Spleen (tissue), 11 donors: Measurements from ENCODE around the gene LEFTY2. TPM values are rescaled to one million over a fixed set of nuclear protein-coding genes. Genes with fewer than 3 reads are reported as not detected.
A peak's percentile ranks its signal among the peaks of the same experiment; 100 is the strongest.

Source experiments
- DNase-seq: peaks from one replicate; pipeline ENCODE4 v3.0.0-alpha.2; 2020
- H3K27ac ChIP-seq, 8 donors: fragments of 200-600 bp; sonication (generic) in 7 of 8; 1 replicate in 4 of 8; 2 replicates in 4 of 8; pipeline versions ENCODE4 v1.5.0 to v1.8.0; 2016 to 2021; ENCODE audit warnings: inconsistent platforms in 4 of 8, mild to moderate bottlenecking in 4 of 8, moderate library complexity in 1 of 8
- H3K27me3 ChIP-seq, 7 donors: fragments of 200-600 bp; sonication (generic) in 6 of 7; replicated peaks in 1 of 7; 1 replicate in 4 of 7; 2 replicates in 3 of 7; pipeline versions ENCODE4 v1.5.0 to v1.8.0; 2016 to 2021; ENCODE audit warnings: inconsistent platforms in 3 of 7, mild to moderate bottlenecking in 1 of 7
- H3K36me3 ChIP-seq, 6 donors: fragments of 200-600 bp; sonication (generic) in 5 of 6; 1 replicate in 4 of 6; 2 replicates in 2 of 6; pipeline versions ENCODE4 v1.5.0 to v1.8.0; 2016 to 2021; ENCODE audit warnings: inconsistent platforms in 2 of 6
- H3K4me1 ChIP-seq, 6 donors: fragments of 200-600 bp; sonication (generic) in 5 of 6; 1 replicate in 3 of 6; 2 replicates in 3 of 6; pipeline versions ENCODE4 v1.5.0 to v1.8.0; 2016 to 2021; ENCODE audit warnings: inconsistent platforms in 3 of 6
- H3K4me3 ChIP-seq, 8 donors: fragments of 200-600 bp; sonication (generic) in 7 of 8; 1 replicate in 4 of 8; 2 replicates in 4 of 8; pipeline versions ENCODE4 v1.5.0 to v1.8.0; 2016 to 2021; ENCODE audit warnings: inconsistent platforms in 4 of 8, mild to moderate bottlenecking in 4 of 8, moderate library complexity in 2 of 8
- H3K9me3 ChIP-seq, 8 donors: fragments of 200-600 bp; sonication (generic) in 7 of 8; 1 replicate in 4 of 8; 2 replicates in 4 of 8; pipeline versions ENCODE4 v1.5.0 to v1.8.0; 2016 to 2021; ENCODE audit warnings: inconsistent platforms in 4 of 8
- POLR2A ChIP-seq, 3 donors: fragments of 450-650 bp; IDR thresholded peaks; one replicate each; pipeline ENCODE4 v1.5.1; 2017; ENCODE audit warnings: antibody characterized with exemption in 3 of 3, mild to moderate bottlenecking in 1 of 3
- POLR2AphosphoS5 ChIP-seq, 3 donors: sonication (generic); formaldehyde crosslinking; IDR thresholded peaks; one replicate each; pipeline ENCODE4 v1.5.1; 2017; ENCODE audit warnings: antibody characterized with exemption in 3 of 3
- WGBS, 5 donors: extraction: QIAGEN DNeasy Blood & Tissue Kit in 3 of 5; methylation state at CpG; one replicate each; pipeline versions ENCODE4 v1.1.5 to v1.1.7; 2013 to 2018; 5-methylcytosine and 5-hydroxymethylcytosine counted together
- intact Hi-C: fragments of 100-400 bp; cut with DNase I; formaldehyde crosslinking; loops from one replicate; pipeline ENCODE4 v1.15.0; 2023; ENCODE audit warnings: low total_unique reads
- polyA plus RNA-seq, 3 donors: library from polyadenylated mRNA; stranded (reverse); fragments of 200-250 nt; gene quantifications; one replicate each; pipeline ENCODE4 v1.2.1, GENCODE V29; 2013
- total RNA-seq, 7 donors: library from RNA; depleted of rRNA in 3 of 7; stranded (reverse); fragments of >200 nt in 3 of 7; fragmentation: NEBNext Ultra II Directional in 4 of 7; extraction: Animal tissue kit (Norgen Biotek cat#: 25700) in 4 of 7; gene quantifications; one replicate each; pipeline versions ENCODE4 v1.1.0 to v1.2.1, GENCODE V29; 2016 to 2021
- TF ChIP-seq, protein P1 (sequence below), 11 experiments: fragments of 200-600 bp in 7 of 11; fragments of 450-650 bp in 4 of 11; sonication (generic) in 4 of 11; IDR thresholded peaks in 8 of 11; conservative IDR thresholded peaks in 3 of 11; 1 replicate in 7 of 11; 2 replicates in 4 of 11; pipeline versions ENCODE4 v1.4.0 to v1.8.0; 2016 to 2021; ENCODE audit warnings: antibody characterized with exemption in 11 of 11, inconsistent platforms in 4 of 11, mild to moderate bottlenecking in 1 of 11
- donor health status: healthy with polysubstance abuse.
- donor health status: DM: no; HTN: no; CAD: no; lungs with moderate emphysema.
- donor health status: DM: no; HTN: no; CAD: no.
- donor health status: Bipolar disorder and iron deficiency.
- donor health status: healthy.
- donor health status: DM: no; HTN: no; CAD: no.
- donor health status: DM: yes; HTN: yes; CAD: no.

Gene LEFTY2
- total and polyA plus RNA-seq, 10 donors, result 0.06 to 0.65 (median 0.36) TPM; not detected in 4

DNA sequence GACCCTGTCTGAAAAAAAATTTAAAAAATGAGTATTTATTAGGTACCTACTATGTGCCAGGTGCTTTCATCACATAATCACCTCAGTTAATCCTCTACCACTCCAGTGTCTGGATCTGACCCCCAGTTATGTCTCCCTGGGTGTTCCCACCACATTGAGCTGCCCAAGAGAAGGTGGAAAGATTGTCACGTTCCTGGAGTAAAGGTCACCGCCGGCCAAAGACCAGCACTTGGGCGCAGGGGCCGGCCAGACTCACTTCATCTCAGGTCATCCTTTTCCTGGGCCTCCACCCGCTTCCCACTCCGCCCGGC lies 17.7 kb downstream of the LEFTY2 start:
- 0 to 2% (median 1%) methylated on average over 7 to 8 of the region's 8 CpGs for WGBS, 5 donors
- Histone ChIP-seq H3K4me1 (peaks cover 16 to 58% (median 44%) of the 10 kb centered on the region in 6 donors), H3K27ac (peak overlapping the region; percentile 87 to 95 (median 92)), H3K9me3 (no peaks in the 10 kb centered on the region), H3K27me3 (no peaks in the 10 kb centered on the region), H3K36me3 (peaks cover 0 to 42% (median 27%) of the 10 kb centered on the region in 6 donors), H3K4me3 (peak overlapping the region; percentile 70 to 99 (median 94))
- TF ChIP-seq POLR2A (IDR thresholded peaks at IDR 0.05) (no peak), POLR2AphosphoS5 (IDR thresholded peaks at IDR 0.05) (no peak)
- TF ChIP-seq, protein P1, sequence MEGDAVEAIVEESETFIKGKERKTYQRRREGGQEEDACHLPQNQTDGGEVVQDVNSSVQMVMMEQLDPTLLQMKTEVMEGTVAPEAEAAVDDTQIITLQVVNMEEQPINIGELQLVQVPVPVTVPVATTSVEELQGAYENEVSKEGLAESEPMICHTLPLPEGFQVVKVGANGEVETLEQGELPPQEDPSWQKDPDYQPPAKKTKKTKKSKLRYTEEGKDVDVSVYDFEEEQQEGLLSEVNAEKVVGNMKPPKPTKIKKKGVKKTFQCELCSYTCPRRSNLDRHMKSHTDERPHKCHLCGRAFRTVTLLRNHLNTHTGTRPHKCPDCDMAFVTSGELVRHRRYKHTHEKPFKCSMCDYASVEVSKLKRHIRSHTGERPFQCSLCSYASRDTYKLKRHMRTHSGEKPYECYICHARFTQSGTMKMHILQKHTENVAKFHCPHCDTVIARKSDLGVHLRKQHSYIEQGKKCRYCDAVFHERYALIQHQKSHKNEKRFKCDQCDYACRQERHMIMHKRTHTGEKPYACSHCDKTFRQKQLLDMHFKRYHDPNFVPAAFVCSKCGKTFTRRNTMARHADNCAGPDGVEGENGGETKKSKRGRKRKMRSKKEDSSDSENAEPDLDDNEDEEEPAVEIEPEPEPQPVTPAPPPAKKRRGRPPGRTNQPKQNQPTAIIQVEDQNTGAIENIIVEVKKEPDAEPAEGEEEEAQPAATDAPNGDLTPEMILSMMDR (IDR thresholded peaks at IDR 0.05 in 8 of 11, conservative IDR thresholded peaks at IDR 0.05 in 3 of 11), result no peak
- DNase-seq, result peak; percentile 48
- intact Hi-C loops, result no loop called here

DNA sequence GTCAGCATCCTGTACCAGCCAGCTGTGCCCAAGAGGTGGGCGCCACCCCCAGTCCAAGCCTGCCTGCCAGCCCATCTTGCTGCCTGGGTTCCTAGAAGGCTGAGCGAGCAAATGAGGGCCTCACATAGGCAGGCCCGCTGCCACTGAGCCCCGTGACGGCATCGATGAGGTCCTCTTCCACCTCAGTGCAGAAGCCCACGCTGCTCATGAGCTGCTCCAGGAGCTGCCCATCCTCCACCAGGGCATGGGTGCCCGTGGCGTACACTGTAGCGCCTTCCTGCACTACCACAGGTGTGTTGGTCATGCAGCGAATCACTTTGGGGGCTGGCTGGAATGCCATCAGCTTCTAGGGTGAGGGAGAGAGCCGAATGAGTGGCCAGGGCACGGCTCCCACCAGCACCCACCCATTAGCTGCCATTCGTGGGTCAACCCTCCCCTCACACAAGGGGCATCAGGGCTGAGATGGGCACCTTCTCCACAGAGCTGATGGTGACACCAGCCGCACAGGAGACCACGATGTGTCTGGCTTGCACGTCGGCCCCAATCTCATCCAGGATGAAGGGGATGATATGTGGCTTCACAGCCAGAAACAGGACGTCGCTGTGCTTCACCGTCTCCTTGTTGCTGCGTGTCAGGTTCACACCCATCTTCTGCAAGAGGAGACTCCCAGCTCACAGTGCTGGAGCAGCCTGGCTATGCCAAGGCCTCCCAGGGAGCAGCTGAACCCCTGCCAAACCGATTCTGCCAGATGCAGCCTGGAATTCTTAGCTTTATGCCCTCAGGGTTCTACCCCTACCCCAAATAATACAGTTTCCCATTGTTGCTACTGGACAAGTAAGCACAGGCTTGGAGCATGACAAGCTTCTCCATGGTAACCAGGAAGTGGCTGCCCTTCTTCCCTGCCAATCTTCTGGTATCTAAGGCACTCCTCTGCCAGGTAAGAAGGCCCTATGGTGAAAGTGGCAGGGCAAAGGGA lies 19.0 kb downstream of the LEFTY2 start:
- H3K27me3 ChIP-seq, result no peaks in the 10 kb centered on the region
- peaks cover 16 to 58% (median 44%) of the 10 kb centered on the region in 6 donors for H3K4me1 ChIP-seq
- DNase-seq, result no peak
- peak overlapping the region in 1 of 8 donors; percentile 99 for H3K4me3 ChIP-seq
- H3K27ac ChIP-seq, result peak overlapping the region in 1 of 8 donors; percentile 94
- TF ChIP-seq POLR2AphosphoS5 (IDR thresholded peaks at IDR 0.05), result peak in 1 of 3 donors; percentile 22
- TF ChIP-seq POLR2A (IDR thresholded peaks at IDR 0.05), result no peak
- intact Hi-C loops, result no loop called here
- H3K36me3 ChIP-seq, result peaks cover 0 to 55% (median 32%) of the 10 kb centered on the region in 6 donors
- no peaks in the 10 kb centered on the region for H3K9me3 ChIP-seq
- WGBS, 5 donors, result 90 to 96% (median 93%) methylated on average over 10 to 23 of the region's 23 CpGs

DNA sequence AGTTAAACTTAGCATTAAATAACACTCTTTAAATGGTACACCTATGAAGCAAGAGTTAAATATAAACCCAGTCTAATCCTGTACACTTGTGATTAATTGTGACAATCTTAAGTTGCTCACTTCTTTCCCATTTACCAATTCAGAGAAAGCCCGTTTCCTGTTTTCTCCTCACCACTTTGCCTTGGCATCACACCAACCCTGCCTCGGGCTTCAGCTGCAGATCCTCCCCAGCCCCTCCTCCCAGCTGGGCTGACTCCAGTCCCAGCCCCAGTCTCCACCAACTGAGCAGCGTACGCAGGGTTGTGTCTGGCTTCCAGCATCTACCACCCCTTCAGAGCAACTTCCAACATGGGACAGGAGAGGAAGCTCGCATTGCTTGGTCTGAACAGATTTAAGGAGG lies 21.1 kb downstream of the LEFTY2 start:
- intact Hi-C loops, result no loop called here
- DNase-seq, result no peak
- H3K36me3 ChIP-seq, result peaks cover 0 to 76% (median 43%) of the 10 kb centered on the region in 6 donors
- peaks cover 16 to 55% (median 41%) of the 10 kb centered on the region in 6 donors for H3K4me1 ChIP-seq
- peak overlapping the region in 7 of 8 donors; percentile 11 to 69 (median 56) for H3K27ac ChIP-seq
- no peaks in the 10 kb centered on the region for H3K27me3 ChIP-seq
- TF ChIP-seq POLR2AphosphoS5 (IDR thresholded peaks at IDR 0.05) (peak; percentile 30 to 56 (median 55)), POLR2A (IDR thresholded peaks at IDR 0.05) (no peak)
- no peak overlapping the region for H3K4me3 ChIP-seq
- WGBS, 5 donors, result 18 to 36% (median 25%) methylated on average over 5 of the region's 5 CpGs
- H3K9me3 ChIP-seq, result no peaks in the 10 kb centered on the region

DNA sequence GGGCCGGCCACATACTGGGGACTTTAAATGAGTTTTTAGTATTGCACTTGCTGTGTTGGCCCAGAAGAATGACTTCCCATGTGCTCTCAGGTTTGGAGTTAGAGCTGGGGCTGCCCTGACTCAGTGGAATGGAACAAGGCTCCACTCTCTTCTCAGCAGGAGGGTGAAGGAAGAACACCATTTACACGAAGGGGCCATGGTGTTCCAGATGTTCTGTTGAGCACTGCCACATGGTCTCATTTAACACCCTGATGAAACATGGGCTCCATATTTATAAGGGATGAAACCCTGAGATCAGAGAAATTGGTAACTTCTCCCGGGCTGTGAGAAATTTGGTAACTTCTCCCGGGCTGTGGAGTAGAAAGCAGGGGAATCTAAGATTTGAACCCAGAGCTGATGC lies 22.7 kb downstream of the LEFTY2 start:
- Histone ChIP-seq H3K9me3 (no peaks in the 10 kb centered on the region), H3K27me3 (no peaks in the 10 kb centered on the region), H3K4me1 (peaks cover 10 to 44% (median 32%) of the 10 kb centered on the region in 6 donors), H3K36me3 (peaks cover 0 to 91% (median 43%) of the 10 kb centered on the region in 6 donors), H3K4me3 (no peak overlapping the region), H3K27ac (no peak overlapping the region)
- intact Hi-C loops, result no loop called here
- TF ChIP-seq, protein P1 (IDR thresholded peaks at IDR 0.05 in 8 of 11, conservative IDR thresholded peaks at IDR 0.05 in 3 of 11), result no peak
- TF ChIP-seq POLR2A (IDR thresholded peaks at IDR 0.05), result no peak
- no peak for TF ChIP-seq POLR2AphosphoS5 (IDR thresholded peaks at IDR 0.05)
- no peak for DNase-seq
- WGBS, 5 donors, result 93 to 97% (median 95%) methylated on average over 4 of the region's 4 CpGs

DNA sequence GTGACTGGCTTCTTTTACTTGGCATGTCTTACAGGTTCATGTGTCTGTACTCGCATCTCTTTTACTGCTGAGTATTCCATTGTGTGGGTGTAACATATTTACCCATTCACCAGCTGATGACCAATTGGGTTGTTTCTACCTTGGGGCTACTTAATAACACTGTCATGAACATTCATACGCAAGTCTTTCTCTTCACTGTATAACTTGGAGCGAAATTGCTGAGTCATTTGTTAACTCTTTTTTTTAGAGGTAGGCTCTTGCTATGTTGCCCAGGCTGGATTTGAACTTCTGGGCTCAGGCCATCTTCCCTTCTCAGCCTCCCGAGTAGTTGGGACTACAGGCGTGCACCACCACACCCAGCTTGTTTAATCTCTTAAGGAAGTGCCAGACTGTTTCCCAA lies 23.5 kb downstream of the LEFTY2 start:
- 84 to 95% (median 90%) methylated on average over 5 of the region's 5 CpGs for WGBS, 5 donors
- DNase-seq, result no peak
- no peak overlapping the region for H3K4me3 ChIP-seq
- no peaks in the 10 kb centered on the region for H3K27me3 ChIP-seq
- TF ChIP-seq, protein P1 (IDR thresholded peaks at IDR 0.05 in 8 of 11, conservative IDR thresholded peaks at IDR 0.05 in 3 of 11), result no peak
- TF ChIP-seq POLR2AphosphoS5 (IDR thresholded peaks at IDR 0.05) (no peak), POLR2A (IDR thresholded peaks at IDR 0.05) (no peak)
- peaks cover 0 to 96% (median 43%) of the 10 kb centered on the region in 6 donors for H3K36me3 ChIP-seq
- peaks cover 3 to 37% (median 25%) of the 10 kb centered on the region in 6 donors for H3K4me1 ChIP-seq
- intact Hi-C loops, result no loop called here
- H3K9me3 ChIP-seq, result no peaks in the 10 kb centered on the region
- no peak overlapping the region for H3K27ac ChIP-seq
